Spleen (tissue), 11 donors: ENCODE results near the gene FARP1. TPM values are rescaled to one million over a fixed set of nuclear protein-coding genes. Genes with fewer than 3 reads are reported as not detected.

ENCODE experiments used
- DNase-seq: peaks from one replicate; pipeline ENCODE4 v3.0.0-alpha.2; 2020
- H3K27ac ChIP-seq, 8 donors: fragments of 200-600 bp; sonication (generic) in 7 of 8; 1 replicate in 4 of 8; 2 replicates in 4 of 8; pipeline versions ENCODE4 v1.5.0 to v1.8.0; 2016 to 2021; ENCODE audit warnings: inconsistent platforms in 4 of 8, mild to moderate bottlenecking in 4 of 8, moderate library complexity in 1 of 8
- H3K27me3 ChIP-seq, 7 donors: fragments of 200-600 bp; sonication (generic) in 6 of 7; replicated peaks in 1 of 7; 1 replicate in 4 of 7; 2 replicates in 3 of 7; pipeline versions ENCODE4 v1.5.0 to v1.8.0; 2016 to 2021; ENCODE audit warnings: inconsistent platforms in 3 of 7, mild to moderate bottlenecking in 1 of 7
- H3K36me3 ChIP-seq, 6 donors: fragments of 200-600 bp; sonication (generic) in 5 of 6; 1 replicate in 4 of 6; 2 replicates in 2 of 6; pipeline versions ENCODE4 v1.5.0 to v1.8.0; 2016 to 2021; ENCODE audit warnings: inconsistent platforms in 2 of 6
- H3K4me1 ChIP-seq, 6 donors: fragments of 200-600 bp; sonication (generic) in 5 of 6; 1 replicate in 3 of 6; 2 replicates in 3 of 6; pipeline versions ENCODE4 v1.5.0 to v1.8.0; 2016 to 2021; ENCODE audit warnings: inconsistent platforms in 3 of 6
- H3K4me3 ChIP-seq, 8 donors: fragments of 200-600 bp; sonication (generic) in 7 of 8; 1 replicate in 4 of 8; 2 replicates in 4 of 8; pipeline versions ENCODE4 v1.5.0 to v1.8.0; 2016 to 2021; ENCODE audit warnings: inconsistent platforms in 4 of 8, mild to moderate bottlenecking in 4 of 8, moderate library complexity in 2 of 8
- H3K9me3 ChIP-seq, 8 donors: fragments of 200-600 bp; sonication (generic) in 7 of 8; 1 replicate in 4 of 8; 2 replicates in 4 of 8; pipeline versions ENCODE4 v1.5.0 to v1.8.0; 2016 to 2021; ENCODE audit warnings: inconsistent platforms in 4 of 8
- POLR2A ChIP-seq, 3 donors: fragments of 450-650 bp; IDR thresholded peaks; one replicate each; pipeline ENCODE4 v1.5.1; 2017; ENCODE audit warnings: antibody characterized with exemption in 3 of 3, mild to moderate bottlenecking in 1 of 3
- POLR2AphosphoS5 ChIP-seq, 3 donors: sonication (generic); formaldehyde crosslinking; IDR thresholded peaks; one replicate each; pipeline ENCODE4 v1.5.1; 2017; ENCODE audit warnings: antibody characterized with exemption in 3 of 3
- WGBS, 5 donors: extraction: QIAGEN DNeasy Blood & Tissue Kit in 3 of 5; methylation state at CpG; one replicate each; pipeline versions ENCODE4 v1.1.5 to v1.1.7; 2013 to 2018; 5-methylcytosine and 5-hydroxymethylcytosine counted together
- intact Hi-C: fragments of 100-400 bp; cut with DNase I; formaldehyde crosslinking; loops from one replicate; pipeline ENCODE4 v1.15.0; 2023; ENCODE audit warnings: low total_unique reads
- polyA plus RNA-seq, 3 donors: library from polyadenylated mRNA; stranded (reverse); fragments of 200-250 nt; gene quantifications; one replicate each; pipeline ENCODE4 v1.2.1, GENCODE V29; 2013
- total RNA-seq, 7 donors: library from RNA; depleted of rRNA in 3 of 7; stranded (reverse); fragments of >200 nt in 3 of 7; fragmentation: NEBNext Ultra II Directional in 4 of 7; extraction: Animal tissue kit (Norgen Biotek cat#: 25700) in 4 of 7; gene quantifications; one replicate each; pipeline versions ENCODE4 v1.1.0 to v1.2.1, GENCODE V29; 2016 to 2021
- TF ChIP-seq, protein P1 (sequence below), 11 experiments: fragments of 200-600 bp in 7 of 11; fragments of 450-650 bp in 4 of 11; sonication (generic) in 4 of 11; IDR thresholded peaks in 8 of 11; conservative IDR thresholded peaks in 3 of 11; 1 replicate in 7 of 11; 2 replicates in 4 of 11; pipeline versions ENCODE4 v1.4.0 to v1.8.0; 2016 to 2021; ENCODE audit warnings: antibody characterized with exemption in 11 of 11, inconsistent platforms in 4 of 11, mild to moderate bottlenecking in 1 of 11
- donor health status: healthy with polysubstance abuse.
- donor health status: DM: no; HTN: no; CAD: no; lungs with moderate emphysema.
- donor health status: DM: no; HTN: no; CAD: no.
- donor health status: Bipolar disorder and iron deficiency.
- donor health status: healthy.
- donor health status: DM: no; HTN: no; CAD: no.
- donor health status: DM: yes; HTN: yes; CAD: no.

FARP1 gene
- total and polyA plus RNA-seq, 10 donors, result 3.7 to 60.9 (median 33.0) TPM

DNA sequence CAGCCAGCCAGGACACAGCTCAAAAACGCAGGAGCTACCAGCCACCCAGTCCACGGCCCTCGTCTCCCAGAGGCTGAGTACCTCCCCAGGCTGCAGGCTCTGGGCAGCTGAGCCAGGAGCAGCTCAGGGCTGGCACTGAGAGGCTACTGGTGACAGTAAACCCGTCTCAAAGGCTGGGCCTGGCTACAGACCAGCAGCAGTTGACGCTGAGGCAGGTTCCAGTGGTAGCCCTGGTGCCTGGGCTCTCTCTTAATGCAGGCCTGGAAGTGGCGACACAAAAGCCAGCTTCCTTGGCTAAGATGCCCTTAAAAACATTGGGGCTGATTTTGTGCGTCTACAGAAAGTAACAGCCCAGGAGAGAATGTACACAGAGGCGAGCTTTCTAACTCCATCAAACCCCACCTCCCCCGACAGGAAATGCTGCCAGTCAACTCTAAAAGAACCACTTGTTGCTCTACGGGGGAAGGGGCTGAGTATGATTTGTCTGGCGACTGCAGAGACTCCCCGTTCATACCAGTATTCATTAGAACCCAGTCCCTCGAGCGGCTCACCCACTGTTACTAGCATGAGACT, 307.7 kb downstream of the FARP1 start:
- Histone ChIP-seq H3K27me3 (no peaks in the 10 kb centered on the region), H3K4me1 (peaks cover 0 to 54% (median 14%) of the 10 kb centered on the region in 6 donors), H3K27ac (peak overlapping the region in 4 of 8 donors; percentile 43 to 66 (median 46)), H3K36me3 (peaks cover 0 to 97% (median 39%) of the 10 kb centered on the region in 6 donors), H3K4me3 (no peak overlapping the region), H3K9me3 (no peaks in the 10 kb centered on the region)
- intact Hi-C loops, result no loop called here
- no peak for DNase-seq
- peak in 2 of 3 donors; percentile 39 to 68 for TF ChIP-seq POLR2AphosphoS5 (IDR thresholded peaks at IDR 0.05)
- no peak for TF ChIP-seq POLR2A (IDR thresholded peaks at IDR 0.05)
- TF ChIP-seq, protein P1, sequence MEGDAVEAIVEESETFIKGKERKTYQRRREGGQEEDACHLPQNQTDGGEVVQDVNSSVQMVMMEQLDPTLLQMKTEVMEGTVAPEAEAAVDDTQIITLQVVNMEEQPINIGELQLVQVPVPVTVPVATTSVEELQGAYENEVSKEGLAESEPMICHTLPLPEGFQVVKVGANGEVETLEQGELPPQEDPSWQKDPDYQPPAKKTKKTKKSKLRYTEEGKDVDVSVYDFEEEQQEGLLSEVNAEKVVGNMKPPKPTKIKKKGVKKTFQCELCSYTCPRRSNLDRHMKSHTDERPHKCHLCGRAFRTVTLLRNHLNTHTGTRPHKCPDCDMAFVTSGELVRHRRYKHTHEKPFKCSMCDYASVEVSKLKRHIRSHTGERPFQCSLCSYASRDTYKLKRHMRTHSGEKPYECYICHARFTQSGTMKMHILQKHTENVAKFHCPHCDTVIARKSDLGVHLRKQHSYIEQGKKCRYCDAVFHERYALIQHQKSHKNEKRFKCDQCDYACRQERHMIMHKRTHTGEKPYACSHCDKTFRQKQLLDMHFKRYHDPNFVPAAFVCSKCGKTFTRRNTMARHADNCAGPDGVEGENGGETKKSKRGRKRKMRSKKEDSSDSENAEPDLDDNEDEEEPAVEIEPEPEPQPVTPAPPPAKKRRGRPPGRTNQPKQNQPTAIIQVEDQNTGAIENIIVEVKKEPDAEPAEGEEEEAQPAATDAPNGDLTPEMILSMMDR (IDR thresholded peaks at IDR 0.05 in 8 of 11, conservative IDR thresholded peaks at IDR 0.05 in 3 of 11), result no peak
- WGBS, 5 donors, result 60 to 75% (median 71%) methylated on average over 13 to 14 of the region's 14 CpGs

- TF ChIP-seq, protein P1 (IDR thresholded peaks at IDR 0.05 in 8 of 11, conservative IDR thresholded peaks at IDR 0.05 in 3 of 11), result no peak
- TF ChIP-seq POLR2A (IDR thresholded peaks at IDR 0.05) (no peak), POLR2AphosphoS5 (IDR thresholded peaks at IDR 0.05) (peak; percentile 28 to 64 (median 33))
- 90 to 94% (median 92%) methylated on average over 23 of the region's 23 CpGs for WGBS, 5 donors
- no peaks in the 10 kb centered on the region for H3K9me3 ChIP-seq
- H3K4me1 ChIP-seq, result peaks cover 0 to 48% (median 10%) of the 10 kb centered on the region in 6 donors
- no peaks in the 10 kb centered on the region for H3K27me3 ChIP-seq
- H3K36me3 ChIP-seq, result peaks cover 0 to 100% (median 47%) of the 10 kb centered on the region in 6 donors
- H3K27ac ChIP-seq, result peak overlapping the region in 2 of 8 donors; percentile 45 to 66
- no peak for DNase-seq
- no peak overlapping the region for H3K4me3 ChIP-seq
- intact Hi-C loops, result no loop called here
These were observed 309.0 kb downstream of the FARP1 start for GRCh38 chr13:98451676-98452470.

DNA sequence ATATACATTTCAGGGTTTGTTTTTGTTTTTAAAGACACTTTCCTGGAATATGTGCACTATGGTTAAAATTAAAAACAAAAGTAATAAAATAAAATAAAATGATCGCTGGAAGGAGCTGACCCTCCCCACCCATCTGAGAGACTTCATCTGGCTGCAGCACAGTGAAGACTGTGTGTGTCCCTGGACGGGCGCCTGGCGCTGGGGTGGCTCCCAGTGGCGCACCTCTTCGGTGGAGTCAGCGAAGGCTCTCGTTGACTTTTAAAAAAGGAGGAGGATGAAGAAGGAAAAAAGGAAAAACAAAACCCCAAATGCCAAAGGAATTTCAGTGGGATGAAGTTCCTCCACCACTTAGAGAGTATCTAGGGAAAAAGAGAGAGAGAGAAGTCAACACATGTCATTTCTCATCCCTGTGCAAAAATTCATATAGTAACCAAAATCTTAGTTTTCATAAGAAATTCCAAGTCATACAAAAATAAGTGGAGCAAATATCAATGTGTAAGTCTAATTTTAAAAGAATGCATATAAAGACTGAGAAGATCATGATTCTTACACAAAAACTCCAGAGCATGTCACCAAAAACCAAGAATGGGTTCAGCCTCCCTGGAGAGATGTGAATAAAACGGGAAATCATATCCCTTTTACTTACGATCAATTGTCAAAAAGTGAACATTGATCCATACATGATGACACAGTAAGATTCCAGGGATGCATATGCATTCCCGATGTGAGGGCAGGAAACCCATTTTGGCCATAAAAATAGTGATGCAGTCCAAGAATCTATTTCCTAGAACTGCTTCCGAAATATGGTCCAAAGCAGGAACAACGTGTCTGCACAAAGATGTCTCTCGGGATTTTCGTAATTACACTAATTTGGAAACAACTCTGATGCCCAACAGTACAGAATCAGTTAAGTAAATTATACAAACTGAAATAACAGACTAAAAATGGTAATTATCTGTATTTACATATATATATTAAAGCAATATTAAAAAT, 310.3 kb downstream of the FARP1 start:
- DNase-seq, result no peak
- TF ChIP-seq POLR2AphosphoS5 (IDR thresholded peaks at IDR 0.05) (no peak), POLR2A (IDR thresholded peaks at IDR 0.05) (no peak)
- TF ChIP-seq, protein P1 (IDR thresholded peaks at IDR 0.05 in 8 of 11, conservative IDR thresholded peaks at IDR 0.05 in 3 of 11), result no peak
- Histone ChIP-seq H3K4me3 (no peak overlapping the region), H3K36me3 (peaks cover 0 to 100% (median 51%) of the 10 kb centered on the region in 6 donors), H3K27me3 (no peaks in the 10 kb centered on the region), H3K4me1 (peaks cover 0 to 48% (median 10%) of the 10 kb centered on the region in 6 donors), H3K9me3 (no peaks in the 10 kb centered on the region), H3K27ac (no peak overlapping the region)
- WGBS, 5 donors, result 84 to 89% (median 89%) methylated on average over 15 of the region's 15 CpGs
- intact Hi-C loops, result no loop called here
